GM12801 (cell line): ENCODE measurements around the gene TMTC2.

Source experiments
- TF ChIP-seq, protein P1 (sequence below): IDR thresholded peaks from one replicate; pipeline ENCODE4 v1.5.1; 2011; ENCODE audit warnings: control low read depth; ENCODE audit not compliant: insufficient read length; ENCODE audit errors: extremely low read depth

TMTC2 gene

GRCh38 chr12:83121897-83122622 lies 435.4 kb downstream of the TMTC2 start:
- TF ChIP-seq, protein P1, sequence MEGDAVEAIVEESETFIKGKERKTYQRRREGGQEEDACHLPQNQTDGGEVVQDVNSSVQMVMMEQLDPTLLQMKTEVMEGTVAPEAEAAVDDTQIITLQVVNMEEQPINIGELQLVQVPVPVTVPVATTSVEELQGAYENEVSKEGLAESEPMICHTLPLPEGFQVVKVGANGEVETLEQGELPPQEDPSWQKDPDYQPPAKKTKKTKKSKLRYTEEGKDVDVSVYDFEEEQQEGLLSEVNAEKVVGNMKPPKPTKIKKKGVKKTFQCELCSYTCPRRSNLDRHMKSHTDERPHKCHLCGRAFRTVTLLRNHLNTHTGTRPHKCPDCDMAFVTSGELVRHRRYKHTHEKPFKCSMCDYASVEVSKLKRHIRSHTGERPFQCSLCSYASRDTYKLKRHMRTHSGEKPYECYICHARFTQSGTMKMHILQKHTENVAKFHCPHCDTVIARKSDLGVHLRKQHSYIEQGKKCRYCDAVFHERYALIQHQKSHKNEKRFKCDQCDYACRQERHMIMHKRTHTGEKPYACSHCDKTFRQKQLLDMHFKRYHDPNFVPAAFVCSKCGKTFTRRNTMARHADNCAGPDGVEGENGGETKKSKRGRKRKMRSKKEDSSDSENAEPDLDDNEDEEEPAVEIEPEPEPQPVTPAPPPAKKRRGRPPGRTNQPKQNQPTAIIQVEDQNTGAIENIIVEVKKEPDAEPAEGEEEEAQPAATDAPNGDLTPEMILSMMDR = no peak

- TF ChIP-seq, protein P1 = no peak
Measured at GRCh38 chr12:83122623-83122934, 435.9 kb downstream of the TMTC2 start.

GRCh38 chr12:83123039-83123438 lies 436.3 kb downstream of the TMTC2 start:
- TF ChIP-seq, protein P1 = no peak

DNA sequence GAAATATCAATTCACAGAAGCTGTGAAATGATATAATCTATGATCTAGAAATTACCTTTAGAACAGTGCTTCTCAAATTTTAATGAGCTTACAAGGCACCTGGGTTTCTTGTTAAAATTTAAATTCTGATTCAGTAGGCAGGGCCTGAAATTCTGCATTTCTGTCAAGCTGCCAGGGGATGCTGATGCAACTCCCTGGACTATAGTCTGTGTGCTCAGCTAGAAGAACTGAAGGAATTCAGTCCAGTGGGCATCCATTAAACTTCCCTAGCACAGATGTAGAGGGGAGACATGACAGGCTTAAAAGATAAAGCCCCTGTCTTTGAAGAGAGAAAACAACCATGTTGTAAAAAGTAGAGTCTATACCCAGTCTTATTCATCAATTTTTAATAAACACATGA lies 441.8 kb downstream of the TMTC2 start:
- TF ChIP-seq, protein P1 = no peak

GRCh38 chr12:83130178-83130577 lies 443.5 kb downstream of the TMTC2 start:
- TF ChIP-seq, protein P1 = no peak

- TF ChIP-seq, protein P1 = no peak
Measured at GRCh38 chr12:83132360-83132759, 445.7 kb downstream of the TMTC2 start.

- TF ChIP-seq, protein P1 = no peak
Measured at GRCh38 chr12:83136411-83136810, 449.7 kb downstream of the TMTC2 start.

GRCh38 chr12:83140135-83140534 lies 453.4 kb downstream of the TMTC2 start:
- TF ChIP-seq, protein P1 = no peak
